ENCODE results near the gene SMDT1.
"Not testable (repeated sequence)": the region's sequence is repeated elsewhere in the genome, so short reads cannot be mapped to it uniquely, and the experiment has no call there.

Gene SMDT1

GRCh38 chr22:42108848-42109247 lies 29.3 kb downstream of the SMDT1 start:
- DNase-seq (ENCODE audit: extremely low spot score) = no peak
- ChIA-PET POLR2A (no interaction called here), CTCF (interaction anchor here (1.3 kb wide), 1 partner anchor 17 kb away, joined by 4 read pairs; no protein-coding TSS in a partner anchor)
- TF ChIP-seq CTCF (IDR thresholded peaks at IDR 0.05; ENCODE audit: control extremely low read depth, extremely low read depth, low read depth, missing control alignments) = no peak

GRCh38 chr22:42111798-42112197 lies 32.3 kb downstream of the SMDT1 start:
- TF ChIP-seq CTCF (IDR thresholded peaks at IDR 0.05; ENCODE audit: control extremely low read depth, extremely low read depth, low read depth, missing control alignments) = no peak
- POLR2A ChIA-PET = no interaction called here
- DNase-seq (ENCODE audit: extremely low spot score) = no peak
- CTCF ChIA-PET = interaction anchor here (1.6 to 2.2 kb wide), 4 partner anchors 10 to 146 kb away, joined by 4 to 18 read pairs (median 5); partner anchors contain the start of gene NDUFA6

GRCh38 chr22:42112793-42113192 lies 33.3 kb downstream of the SMDT1 start:
- POLR2A ChIA-PET; DNase-seq (ENCODE audit: extremely low spot score): not testable (repeated sequence)
- CTCF ChIA-PET = interaction anchor here (0.8 to 2.2 kb wide), 6 partner anchors 9 to 147 kb away, joined by 3 to 18 read pairs (median 4); partner anchors contain the start of gene NDUFA6

- POLR2A ChIA-PET = no interaction called here
- no peak for DNase-seq (ENCODE audit: extremely low spot score)
- no peak for TF ChIP-seq CTCF (IDR thresholded peaks at IDR 0.05; ENCODE audit: control extremely low read depth, extremely low read depth, low read depth, missing control alignments)
- CTCF ChIA-PET = no interaction called here
These were observed 35.2 kb downstream of the SMDT1 start for GRCh38 chr22:42114721-42115120.

GRCh38 chr22:42115420-42115830 lies 35.9 kb downstream of the SMDT1 start:
- POLR2A ChIA-PET; DNase-seq (ENCODE audit: extremely low spot score); CTCF ChIA-PET: not testable (repeated sequence)

- no peak for DNase-seq (ENCODE audit: extremely low spot score)
- ChIA-PET POLR2A (no interaction called here), CTCF (interaction anchor here (0.6 to 1.3 kb wide), 6 partner anchors 17 to 322 kb away, joined by 3 to 4 read pairs (median 3); partner anchors contain the start of genes NDUFA6 and SEPTIN3)
- TF ChIP-seq CTCF (IDR thresholded peaks at IDR 0.05; ENCODE audit: control extremely low read depth, extremely low read depth, low read depth, missing control alignments) = no peak
These were observed 37.4 kb downstream of the SMDT1 start for GRCh38 chr22:42116848-42117424.

GRCh38 chr22:42120231-42121021 lies 40.9 kb downstream of the SMDT1 start:
- POLR2A ChIA-PET = not testable (repeated sequence)
- peak; percentile 51 for DNase-seq (ENCODE audit: extremely low spot score)
- CTCF ChIA-PET = interaction anchor here (1.2 to 1.5 kb wide), 2 partner anchors 14 to 29 kb away, joined by 3 read pairs; no protein-coding TSS in a partner anchor

GRCh38 chr22:42123529-42123928 lies 44.0 kb downstream of the SMDT1 start:
- POLR2A ChIA-PET; CTCF ChIA-PET; DNase-seq (ENCODE audit: extremely low spot score): not testable (repeated sequence)

Measured in GM10248 (cell line).